Keratinocyte (primary cell): ENCODE data around the gene BHLHE23. TPM values are rescaled to one million over a fixed set of nuclear protein-coding genes. Genes with fewer than 3 reads are reported as not detected.

Experiments used
- DNase-seq: peaks from one replicate; pipeline ENCODE4 v3.0.0-alpha.2; 2011; ENCODE audit warnings: low read depth, missing footprints, low spot score
- FAIRE-seq: peaks from 2 replicates; lab custom pipeline; 2011; peaks lifted over from hg19 to GRCh38; lab: Jason Lieb, UNC
- H2AFZ ChIP-seq: 2 replicates; pipeline ENCODE4 v1.6.0; 2012; ENCODE audit warnings: low read length, control low read depth, inconsistent platforms; ENCODE audit not compliant: control insufficient read depth
- H3K27ac ChIP-seq: 2 replicates; pipeline ENCODE4 v1.5.1; 2011; ENCODE audit warnings: low read length; ENCODE audit not compliant: control insufficient read depth, insufficient read depth
- H3K27me3 ChIP-seq: 3 replicates; pipeline ENCODE4 v1.6.0; 2011; ENCODE audit warnings: low read length; ENCODE audit not compliant: control insufficient read depth, insufficient read depth; ENCODE audit errors: extremely low read depth
- H3K36me3 ChIP-seq, 2 experiments: 2 replicates in 1 of 2; 3 replicates in 1 of 2; pipeline ENCODE4 v1.5.1; 2011; ENCODE audit warnings: low read length in 2 of 2, mild to moderate bottlenecking in 1 of 2; ENCODE audit not compliant: control insufficient read depth in 2 of 2, insufficient read depth in 2 of 2; ENCODE audit errors: extremely low read depth in 1 of 2
- H3K4me1 ChIP-seq: 3 replicates; pipeline ENCODE4 v1.5.1; 2011; ENCODE audit warnings: low read length; ENCODE audit not compliant: control insufficient read depth, insufficient read depth; ENCODE audit errors: extremely low read depth
- H3K4me2 ChIP-seq: 3 replicates; pipeline ENCODE4 v1.6.0; 2011; ENCODE audit warnings: low read depth, low read length; ENCODE audit not compliant: control insufficient read depth, insufficient read depth; ENCODE audit errors: extremely low read depth
- H3K4me3 ChIP-seq, 3 experiments: fragments of 200-600 bp in 1 of 3; sonication (generic) in 1 of 3; 2 replicates in 2 of 3; 3 replicates in 1 of 3; pipeline ENCODE4 v1.5.1; 2011 to 2016; ENCODE audit warnings: low read length in 3 of 3, mild to moderate bottlenecking in 3 of 3, control low read depth in 2 of 3, inconsistent platforms in 1 of 3, low read depth in 1 of 3, mixed read lengths in 1 of 3, mixed run types in 1 of 3, moderate library complexity in 1 of 3; ENCODE audit not compliant: control insufficient read depth in 2 of 3, insufficient read depth in 2 of 3; ENCODE audit errors: extremely low read depth in 1 of 3
- H3K79me2 ChIP-seq: 2 replicates; pipeline ENCODE4 v1.6.0; 2012; ENCODE audit warnings: low read length; ENCODE audit not compliant: control insufficient read depth, insufficient read depth
- H3K9ac ChIP-seq: 3 replicates; pipeline ENCODE4 v1.6.0; 2011; ENCODE audit warnings: low read length; ENCODE audit not compliant: control insufficient read depth, insufficient read depth; ENCODE audit errors: extremely low read depth
- H3K9me1 ChIP-seq: 3 replicates; pipeline ENCODE4 v1.6.0; 2011; ENCODE audit warnings: low read length; ENCODE audit not compliant: control insufficient read depth, insufficient read depth; ENCODE audit errors: extremely low read depth
- H3K9me3 ChIP-seq: 2 replicates; pipeline ENCODE4 v1.5.1; 2012; ENCODE audit warnings: low read depth, low read length; ENCODE audit not compliant: control insufficient read depth
- H4K20me1 ChIP-seq: 3 replicates; pipeline ENCODE4 v1.6.0; 2011; ENCODE audit warnings: low read length; ENCODE audit not compliant: control insufficient read depth, insufficient read depth; ENCODE audit errors: extremely low read depth
- CTCF ChIP-seq, 3 experiments: IDR thresholded peaks in 1 of 3; conservative IDR thresholded peaks in 1 of 3; optimal IDR thresholded peaks in 1 of 3; 2 replicates in 2 of 3; 3 replicates in 1 of 3; pipeline versions ENCODE3 to v1.5.1; 2011; ENCODE audit warnings: low read length in 3 of 3, mild to moderate bottlenecking in 3 of 3, moderate library complexity in 2 of 3, control low read depth in 1 of 3, inconsistent platforms in 1 of 3; ENCODE audit not compliant: insufficient read depth in 2 of 3; ENCODE audit errors: extremely low read depth in 1 of 3
- EZH2 ChIP-seq: IDR thresholded peaks from one replicate; pipeline ENCODE4 v1.6.1; 2012; ENCODE audit warnings: inconsistent platforms, mild to moderate bottlenecking, low read length, moderate library complexity
- dilution Hi-C: fragments of 300-500 bp; cut with MboI; formaldehyde crosslinking; loops from one replicate; pipeline ENCODE4 v1.7.0; 2020; ENCODE audit warnings: low sequenced_read_pairs; ENCODE audit not compliant: extremely low pct_ligation_motif_present
- polyA plus RNA-seq, 5 experiments: library from polyadenylated mRNA; depleted of rRNA in 3 of 5; stranded (reverse) in 3 of 5; stranded (forward) in 1 of 5; unstranded in 1 of 5; fragments of >200 nt; gene quantifications; 1 replicate in 1 of 5; 2 replicates in 3 of 5; 3 replicates in 1 of 5; pipeline versions ENCODE4 v1.2.1 to v1.2.3, GENCODE V29; 2011 to 2012; ENCODE audit warnings: missing spikeins in 2 of 5, low read depth in 1 of 5, low replicate concordance in 1 of 5

BHLHE23 gene
- polyA plus RNA-seq, 1 donor (not counting 4 experiments of a cell fraction or from before 2014, with no cell fraction given), result not detected

- Histone ChIP-seq H2AFZ (no peak overlapping the region), H3K79me2 (no peaks in the 10 kb centered on the region), H3K36me3 (no peaks in the 10 kb centered on the region), H3K9me1 (no peaks in the 10 kb centered on the region), H3K9me3 (no peaks in the 10 kb centered on the region), H3K27ac (no peak overlapping the region), H3K9ac (no peak overlapping the region), H3K4me2 (no peak overlapping the region), H4K20me1 (peaks cover 4% of the 10 kb centered on the region), H3K4me1 (no peaks in the 10 kb centered on the region), H3K4me3 (no peak overlapping the region), H3K27me3 (peaks cover 58% of the 10 kb centered on the region)
- TF ChIP-seq EZH2 (no peak), CTCF (optimal IDR thresholded peaks at IDR 0.05 in 1 of 3, IDR thresholded peaks at IDR 0.05 in 1 of 3, conservative IDR thresholded peaks at IDR 0.05 in 1 of 3; ENCODE audit: extremely low read depth in 1 of 3, insufficient read depth in 2 of 3, low read length in 3 of 3) (no peak)
- dilution Hi-C loops, result no loop called here
- DNase-seq, result no peak
- FAIRE-seq, result no peak
Observed at GRCh38 chr20:62980380-62980960, 26.3 kb downstream of the BHLHE23 start.

- FAIRE-seq, result no peak
- Histone ChIP-seq H3K9ac (no peak overlapping the region), H3K4me3 (no peak overlapping the region), H4K20me1 (peaks cover 4% of the 10 kb centered on the region), H2AFZ (no peak overlapping the region), H3K4me1 (no peaks in the 10 kb centered on the region), H3K4me2 (no peak overlapping the region), H3K27me3 (peaks cover 60% of the 10 kb centered on the region), H3K36me3 (no peaks in the 10 kb centered on the region), H3K79me2 (no peaks in the 10 kb centered on the region), H3K9me3 (no peaks in the 10 kb centered on the region), H3K27ac (no peak overlapping the region), H3K9me1 (no peaks in the 10 kb centered on the region)
- TF ChIP-seq EZH2 (no peak), CTCF (optimal IDR thresholded peaks at IDR 0.05 in 1 of 3, IDR thresholded peaks at IDR 0.05 in 1 of 3, conservative IDR thresholded peaks at IDR 0.05 in 1 of 3; ENCODE audit: extremely low read depth in 1 of 3, insufficient read depth in 2 of 3, low read length in 3 of 3) (no peak)
- dilution Hi-C loops, result no loop called here
- no peak for DNase-seq
Observed at GRCh38 chr20:62979876-62980373, 26.8 kb downstream of the BHLHE23 start.
